BE2C (cell line): ENCODE measurements around the gene DUOX1.
A peak's percentile ranks its signal among the peaks of the same experiment; 100 is the strongest.

Source experiments
- DNase-seq: peaks from one replicate; pipeline ENCODE4 v3.0.0-alpha.2; 2020
- H3K27me3 ChIP-seq: fragments of 250-450 bp; sonication (Bioruptor Pico); 2 replicates; pipeline ENCODE4 v1.5.1; 2020; ENCODE audit warnings: mild to moderate bottlenecking
- H3K36me3 ChIP-seq: fragments of 250-450 bp; sonication (Bioruptor Pico); 2 replicates; pipeline ENCODE4 v1.5.1; 2020; ENCODE audit warnings: mild to moderate bottlenecking
- H3K4me1 ChIP-seq: fragments of 250-450 bp; sonication (Bioruptor Pico); 2 replicates; pipeline ENCODE4 v1.5.1; 2020
- H3K4me3 ChIP-seq: 2 replicates; pipeline ENCODE4 v1.5.1; 2011; ENCODE audit warnings: low read depth, low read length
- H3K9me3 ChIP-seq: fragments of 250-450 bp; sonication (Bioruptor Pico); 2 replicates; pipeline ENCODE4 v1.5.1; 2020
- TF ChIP-seq, protein P1 (sequence below): IDR thresholded peaks from 2 replicates; pipeline ENCODE4 v1.5.1; 2012; ENCODE audit warnings: mild to moderate bottlenecking, low read depth, low read length

DUOX1 gene

DNA sequence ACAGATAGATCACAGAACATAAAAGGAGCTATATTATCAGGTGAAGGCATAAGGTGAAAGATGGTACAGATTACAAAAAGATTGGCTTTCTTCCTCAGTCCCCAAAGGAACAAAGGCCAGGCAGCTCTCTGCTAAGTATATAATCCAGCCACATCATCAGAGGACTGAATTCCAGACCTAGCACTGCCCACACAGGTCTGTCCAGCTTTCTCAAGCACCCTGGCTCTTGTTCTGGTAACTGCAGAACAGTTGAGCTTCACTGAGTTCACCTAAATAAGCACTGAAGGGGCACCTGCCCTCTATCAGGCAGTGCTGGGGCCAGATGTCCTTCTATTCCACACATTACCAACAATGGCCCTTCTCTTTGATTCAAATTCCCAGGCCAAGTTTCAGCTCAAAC is 6.4 kb upstream of the DUOX1 start:
- Histone ChIP-seq H3K27me3 (no peaks in the 10 kb centered on the region), H3K36me3 (no peaks in the 10 kb centered on the region), H3K4me3 (no peak overlapping the region), H3K9me3 (no peaks in the 10 kb centered on the region), H3K4me1 (0 out of 2 replicates have a peak, but pooled peaks cover 2% of the 10 kb centered on the region)
- no peak for DNase-seq
- TF ChIP-seq, protein P1, sequence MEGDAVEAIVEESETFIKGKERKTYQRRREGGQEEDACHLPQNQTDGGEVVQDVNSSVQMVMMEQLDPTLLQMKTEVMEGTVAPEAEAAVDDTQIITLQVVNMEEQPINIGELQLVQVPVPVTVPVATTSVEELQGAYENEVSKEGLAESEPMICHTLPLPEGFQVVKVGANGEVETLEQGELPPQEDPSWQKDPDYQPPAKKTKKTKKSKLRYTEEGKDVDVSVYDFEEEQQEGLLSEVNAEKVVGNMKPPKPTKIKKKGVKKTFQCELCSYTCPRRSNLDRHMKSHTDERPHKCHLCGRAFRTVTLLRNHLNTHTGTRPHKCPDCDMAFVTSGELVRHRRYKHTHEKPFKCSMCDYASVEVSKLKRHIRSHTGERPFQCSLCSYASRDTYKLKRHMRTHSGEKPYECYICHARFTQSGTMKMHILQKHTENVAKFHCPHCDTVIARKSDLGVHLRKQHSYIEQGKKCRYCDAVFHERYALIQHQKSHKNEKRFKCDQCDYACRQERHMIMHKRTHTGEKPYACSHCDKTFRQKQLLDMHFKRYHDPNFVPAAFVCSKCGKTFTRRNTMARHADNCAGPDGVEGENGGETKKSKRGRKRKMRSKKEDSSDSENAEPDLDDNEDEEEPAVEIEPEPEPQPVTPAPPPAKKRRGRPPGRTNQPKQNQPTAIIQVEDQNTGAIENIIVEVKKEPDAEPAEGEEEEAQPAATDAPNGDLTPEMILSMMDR, result no peak

DNA sequence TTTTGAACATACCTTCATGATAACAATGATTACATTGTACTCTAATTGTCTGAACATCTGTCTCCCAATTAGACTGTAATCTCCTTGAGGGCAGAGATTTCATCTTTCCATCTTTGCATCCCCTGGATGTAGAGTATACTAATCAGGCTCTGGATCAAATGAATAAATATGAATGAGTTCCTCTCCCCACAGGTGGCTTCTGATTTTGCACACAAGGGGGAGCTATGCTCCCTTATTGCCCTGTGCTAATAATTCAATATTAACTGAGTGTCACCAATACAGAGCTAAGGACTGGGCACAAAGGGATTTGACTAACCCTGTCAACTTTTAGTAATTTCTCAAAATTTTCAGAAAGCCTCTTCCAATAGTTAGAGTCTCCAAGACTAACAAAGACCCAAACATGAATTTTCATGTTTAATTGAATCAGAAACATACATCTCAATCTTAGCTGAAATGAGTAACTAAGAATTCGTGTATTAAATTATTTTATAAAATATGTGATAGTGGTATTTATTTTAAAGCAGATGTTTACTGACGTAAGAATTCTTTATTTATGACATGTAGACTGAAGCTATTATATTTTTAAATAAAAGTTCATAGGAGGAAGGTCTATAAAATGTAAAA is 3.1 kb upstream of the DUOX1 start:
- H3K4me1 ChIP-seq, result peaks cover 7% of the 10 kb centered on the region
- no peaks in the 10 kb centered on the region for H3K9me3 ChIP-seq
- peak; percentile 50 for DNase-seq
- TF ChIP-seq, protein P1, result peak; percentile 79
- no peaks in the 10 kb centered on the region for H3K27me3 ChIP-seq
- H3K4me3 ChIP-seq, result no peak overlapping the region
- no peaks in the 10 kb centered on the region for H3K36me3 ChIP-seq

DNA sequence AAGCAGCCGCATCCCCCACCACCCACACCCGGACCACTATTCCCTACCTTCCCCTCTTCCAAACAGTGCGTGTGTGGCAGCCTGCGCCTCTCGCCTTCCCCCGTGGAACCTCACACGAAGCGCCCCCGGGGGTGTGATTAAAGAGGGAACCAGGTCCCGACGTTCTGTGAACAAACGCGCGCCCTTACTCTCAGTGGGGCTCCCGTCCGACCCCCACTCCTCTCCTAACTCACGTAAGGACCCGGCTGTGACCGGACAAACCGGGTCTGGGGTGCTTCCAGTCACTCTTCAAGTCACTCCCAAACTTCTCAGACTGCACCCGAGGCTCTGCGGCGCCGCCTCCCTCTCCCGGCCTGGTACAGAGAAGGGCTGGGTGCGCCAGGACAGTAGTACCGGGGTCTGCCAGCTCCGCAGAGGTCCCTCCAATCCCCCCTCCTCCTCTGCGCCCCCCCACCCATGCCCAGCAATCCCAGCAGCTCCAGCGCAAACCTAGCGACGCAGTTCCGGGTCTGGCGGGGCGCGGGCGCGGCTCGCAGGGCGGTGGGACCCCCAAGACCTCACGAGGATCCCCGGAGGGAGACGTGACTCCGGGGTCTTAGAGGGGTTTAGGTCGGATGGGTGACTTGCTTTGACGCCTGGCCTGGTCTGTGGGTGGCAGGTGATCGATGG is 689 bp upstream of the DUOX1 start:
- Histone ChIP-seq H3K27me3 (no peaks in the 10 kb centered on the region; the same call in 1 of the 2 replicates), H3K4me3 (no peak overlapping the region)
- no peak for DNase-seq

DNA sequence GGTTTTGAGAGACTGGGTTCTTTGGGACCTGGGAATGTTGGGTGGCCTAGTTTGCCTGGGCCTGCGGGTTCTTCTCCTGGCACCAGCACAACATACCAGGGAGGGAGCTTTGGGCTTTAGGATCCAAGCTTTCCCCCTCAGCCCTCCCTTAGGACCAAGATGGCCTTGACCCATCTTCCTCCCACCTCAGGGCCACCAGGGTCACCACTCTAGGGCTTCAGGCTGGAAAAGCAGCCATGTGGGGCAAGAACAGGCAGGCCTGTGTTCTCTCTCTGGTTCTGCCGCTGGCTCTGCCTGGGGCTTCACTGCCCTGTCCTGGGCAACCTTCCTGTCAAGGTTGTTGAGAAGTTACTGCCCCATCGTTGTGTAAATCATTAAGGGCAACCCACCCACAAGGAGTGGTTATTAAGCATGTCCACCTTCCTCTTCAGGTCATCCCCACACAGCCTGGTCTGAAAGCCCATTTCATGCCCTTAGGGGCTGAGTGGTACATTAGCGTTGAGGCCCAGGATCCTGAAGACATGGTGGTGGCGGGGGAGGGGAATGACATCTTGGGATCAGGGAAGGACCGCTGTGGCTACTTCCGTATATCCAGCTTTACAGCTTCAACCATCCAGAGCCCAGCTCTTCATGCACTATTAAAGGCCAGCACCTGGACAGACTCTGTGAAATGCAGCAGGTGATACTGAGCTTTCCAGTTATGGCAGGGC is 652 bp downstream of the DUOX1 start:
- TF ChIP-seq, protein P1, result no peak
- no peak for DNase-seq
- Histone ChIP-seq H3K36me3 (no peaks in the 10 kb centered on the region), H3K9me3 (no peaks in the 10 kb centered on the region), H3K4me1 (peaks cover 24% of the 10 kb centered on the region), H3K27me3 (no peaks in the 10 kb centered on the region; the same call in 1 of the 2 replicates), H3K4me3 (no peak overlapping the region)

More for the DNA sequence above, 689 bp upstream of the DUOX1 start:
- Histone ChIP-seq H3K4me1 (peaks cover 24% of the 10 kb centered on the region), H3K9me3 (no peaks in the 10 kb centered on the region), H3K36me3 (no peaks in the 10 kb centered on the region)
- TF ChIP-seq, protein P1, result no peak

DNA sequence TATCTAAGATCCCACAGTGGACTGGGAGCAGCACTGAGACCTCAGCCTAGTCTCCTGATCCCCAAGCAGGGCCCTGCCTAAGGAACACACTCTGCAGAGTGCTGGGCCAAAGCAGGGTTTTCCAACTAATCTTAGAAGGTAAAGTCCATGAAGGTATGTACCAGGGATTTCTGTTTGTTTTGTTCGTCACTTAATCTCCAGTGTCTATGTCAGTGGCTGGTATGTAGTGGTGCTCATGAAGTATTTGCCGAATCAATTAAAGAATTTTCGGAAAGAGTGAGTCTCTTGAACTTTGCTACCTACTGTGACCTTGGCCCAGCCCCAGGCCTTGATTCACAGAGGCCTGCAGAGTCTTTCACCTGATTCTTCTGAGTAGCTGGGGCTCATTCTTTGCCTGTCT is 1.7 kb downstream of the DUOX1 start:
- DNase-seq, result no peak
- H3K9me3 ChIP-seq, result no peaks in the 10 kb centered on the region
- no peak overlapping the region for H3K4me3 ChIP-seq
- peaks cover 22% of the 10 kb centered on the region for H3K4me1 ChIP-seq
- no peaks in the 10 kb centered on the region; the same call in 1 of the 2 replicates for H3K27me3 ChIP-seq
- H3K36me3 ChIP-seq, result no peaks in the 10 kb centered on the region
- TF ChIP-seq, protein P1, result no peak
